Measurements from ENCODE around the gene ZNF543.

- TF ChIP-seq CTCF (IDR thresholded peaks at IDR 0.05; ENCODE audit: low read depth, low read length, poor library complexity, severe bottlenecking): no peak
- no peak for TF ChIP-seq EZH2phosphoT487 (IDR thresholded peaks at IDR 0.05; ENCODE audit: borderline replicate concordance, low read length)
Observed at GRCh38 chr19:57363688-57364181, 43.5 kb downstream of the ZNF543 start.

Data from DOHH2 (cell line).